NCI-H1694 treated with DMSO at 0.1 percent for 48 hours (cell line): ENCODE data around the gene HSPBP1.
"Not testable (repeated sequence)": the region's sequence is repeated elsewhere in the genome, so short reads cannot be mapped to it uniquely, and the experiment has no call there.

Experiments
- DNase-seq: peaks from one replicate; lab custom pipeline; 2025; lab: John Stamatoyannopoulos, UW

Gene HSPBP1

GRCh38 chr19:55232986-55233385, 46.9 kb downstream of the HSPBP1 start:
- DNase-seq, result no peak

- DNase-seq, result no peak
Observed at GRCh38 chr19:55232286-55232602, 47.7 kb downstream of the HSPBP1 start.

GRCh38 chr19:55231391-55232285, 48.3 kb downstream of the HSPBP1 start:
- no peak for DNase-seq

- no peak for DNase-seq
Observed at GRCh38 chr19:55230780-55231179, 49.1 kb downstream of the HSPBP1 start.

- DNase-seq, result no peak
Observed at GRCh38 chr19:55230329-55230728, 49.6 kb downstream of the HSPBP1 start.

- DNase-seq, result no peak
Observed at GRCh38 chr19:55229789-55230182, 50.1 kb downstream of the HSPBP1 start.

GRCh38 chr19:55229145-55229788, 50.6 kb downstream of the HSPBP1 start:
- DNase-seq, result no peak

GRCh38 chr19:55228403-55229031, 51.4 kb downstream of the HSPBP1 start, which contains the start of gene TMEM86B:
TSS of gene TMEM86B (minus strand) at chr19:55228763. CDS start at chr19:55228741, 22 bp downstream.
- no peak for DNase-seq

GRCh38 chr19:55228015-55228391, 51.9 kb downstream of the HSPBP1 start:
- no peak for DNase-seq

GRCh38 chr19:55227241-55228014, 52.5 kb downstream of the HSPBP1 start:
- no peak for DNase-seq

GRCh38 chr19:55226788-55227187, 53.1 kb downstream of the HSPBP1 start:
- DNase-seq, result no peak

- no peak for DNase-seq
Observed at GRCh38 chr19:55226273-55226672, 53.6 kb downstream of the HSPBP1 start.

GRCh38 chr19:55225415-55225958, 54.4 kb downstream of the HSPBP1 start:
- DNase-seq, result no peak

- not testable (repeated sequence) for DNase-seq
Observed at GRCh38 chr19:55224679-55225414, 55.1 kb downstream of the HSPBP1 start.

- no peak for DNase-seq
Observed at GRCh38 chr19:55224038-55224665, 55.8 kb downstream of the HSPBP1 start.

- no peak for DNase-seq
Observed at GRCh38 chr19:55223291-55224037, 56.4 kb downstream of the HSPBP1 start.

GRCh38 chr19:55220525-55220924, 59.4 kb downstream of the HSPBP1 start:
- no peak for DNase-seq

GRCh38 chr19:55216461-55217198, 63.3 kb downstream of the HSPBP1 start:
- DNase-seq, result peak; percentile 95

GRCh38 chr19:55213547-55213946, 66.4 kb downstream of the HSPBP1 start:
- DNase-seq, result no peak
